GM21360 (cell line): ENCODE measurements around the gene FYCO1.
"Not testable (repeated sequence)": the region's sequence is repeated elsewhere in the genome, so short reads cannot be mapped to it uniquely, and the experiment has no call there.

ENCODE experiments used
- ATAC-seq: cut with Tn5 transposase; IDR thresholded peaks from one replicate; pipeline ENCODE4 v1.9.1; 2021; ENCODE audit warnings: mild to moderate bottlenecking, moderate library complexity; ENCODE audit not compliant: unreplicated experiment

The FYCO1 gene

GRCh38 chr3:46010519-46011113, 15.0 kb upstream of the FYCO1 start:
- ATAC-seq, result no peak

- ATAC-seq, result no peak
These were observed 12.4 kb upstream of the FYCO1 start for GRCh38 chr3:46008058-46008457.

GRCh38 chr3:46007280-46007679, 11.7 kb upstream of the FYCO1 start:
- no peak for ATAC-seq

- no peak for ATAC-seq
These were observed 10.8 kb upstream of the FYCO1 start for GRCh38 chr3:46006238-46007032.

- ATAC-seq, result not testable (repeated sequence)
These were observed 8.1 kb upstream of the FYCO1 start for GRCh38 chr3:46003706-46004105.

- ATAC-seq, result no peak
These were observed 5.6 kb upstream of the FYCO1 start for GRCh38 chr3:46001178-46001577.

- ATAC-seq, result no peak
These were observed 2.3 kb upstream of the FYCO1 start for GRCh38 chr3:45997942-45998341.

- ATAC-seq, result not testable (repeated sequence)
These were observed 1.9 kb upstream of the FYCO1 start for GRCh38 chr3:45997499-45997898.

- ATAC-seq, result no peak
These were observed 997 bp downstream of the FYCO1 start for GRCh38 chr3:45994419-45995235.

- ATAC-seq, result no peak
These were observed 2.1 kb downstream of the FYCO1 start for GRCh38 chr3:45993421-45994027.

GRCh38 chr3:45992821-45993221, 2.8 kb downstream of the FYCO1 start:
- ATAC-seq, result no peak

- ATAC-seq, result no peak
These were observed 3.4 kb downstream of the FYCO1 start for GRCh38 chr3:45992133-45992729.

- ATAC-seq, result no peak
These were observed 4.3 kb downstream of the FYCO1 start for GRCh38 chr3:45991341-45991740.

- no peak for ATAC-seq
These were observed 5.4 kb downstream of the FYCO1 start for GRCh38 chr3:45990181-45990580.

- ATAC-seq, result no peak
These were observed 6.8 kb downstream of the FYCO1 start for GRCh38 chr3:45988804-45989203.

- no peak for ATAC-seq
These were observed 7.3 kb downstream of the FYCO1 start for GRCh38 chr3:45988362-45988761.

GRCh38 chr3:45987368-45988291, 8.0 kb downstream of the FYCO1 start:
- ATAC-seq, result no peak

- ATAC-seq, result no peak
These were observed 9.2 kb downstream of the FYCO1 start for GRCh38 chr3:45986303-45986982.
